NCI-H748 (cell line): Measurements from ENCODE around the gene MAP2K3.

ENCODE experiments used
- DNase-seq: peaks from one replicate; lab custom pipeline; 2025; ENCODE audit not compliant: unreplicated experiment; lab: John Stamatoyannopoulos, UW

Gene MAP2K3

DNA sequence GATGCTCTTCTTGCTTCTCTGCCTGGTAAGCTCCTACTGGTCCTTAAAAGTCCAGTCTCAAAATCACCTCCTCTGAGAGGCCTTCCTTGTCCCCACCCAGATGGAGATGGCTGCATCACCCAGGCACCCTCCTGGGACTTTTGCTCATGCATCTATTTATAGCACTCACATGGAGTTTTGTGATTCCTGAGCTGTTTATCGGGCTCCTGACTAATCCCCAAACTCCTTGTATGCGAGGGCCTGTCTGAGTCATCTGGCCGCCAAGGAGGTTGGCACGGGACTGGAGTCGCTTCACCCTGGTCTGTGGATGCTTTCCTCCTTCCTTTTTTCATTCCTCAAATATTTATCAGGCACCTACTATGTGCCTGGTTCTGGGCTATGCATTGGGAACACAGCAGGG lies 2.3 kb upstream of the MAP2K3 start:
- DNase-seq, result no peak

DNA sequence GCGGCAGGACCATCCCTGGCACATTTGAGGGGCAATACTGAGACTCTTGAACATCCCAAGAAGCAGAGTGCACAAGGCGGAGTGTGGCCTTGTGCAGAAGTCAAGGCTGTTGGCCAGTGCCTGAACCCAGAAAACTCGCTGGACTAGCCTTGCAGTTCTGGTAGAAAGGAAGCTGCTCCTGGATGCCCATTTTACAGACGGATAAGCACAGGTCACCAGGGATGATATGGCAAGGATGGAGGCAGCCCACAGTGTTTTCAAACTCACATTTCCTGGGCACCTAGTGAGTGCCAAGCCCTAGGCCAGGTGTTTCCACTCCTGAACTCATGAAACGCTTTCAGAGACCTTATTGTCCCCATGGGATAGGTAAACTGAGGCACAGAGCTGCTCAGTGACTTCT lies 1.7 kb upstream of the MAP2K3 start:
- DNase-seq, result no peak

DNA sequence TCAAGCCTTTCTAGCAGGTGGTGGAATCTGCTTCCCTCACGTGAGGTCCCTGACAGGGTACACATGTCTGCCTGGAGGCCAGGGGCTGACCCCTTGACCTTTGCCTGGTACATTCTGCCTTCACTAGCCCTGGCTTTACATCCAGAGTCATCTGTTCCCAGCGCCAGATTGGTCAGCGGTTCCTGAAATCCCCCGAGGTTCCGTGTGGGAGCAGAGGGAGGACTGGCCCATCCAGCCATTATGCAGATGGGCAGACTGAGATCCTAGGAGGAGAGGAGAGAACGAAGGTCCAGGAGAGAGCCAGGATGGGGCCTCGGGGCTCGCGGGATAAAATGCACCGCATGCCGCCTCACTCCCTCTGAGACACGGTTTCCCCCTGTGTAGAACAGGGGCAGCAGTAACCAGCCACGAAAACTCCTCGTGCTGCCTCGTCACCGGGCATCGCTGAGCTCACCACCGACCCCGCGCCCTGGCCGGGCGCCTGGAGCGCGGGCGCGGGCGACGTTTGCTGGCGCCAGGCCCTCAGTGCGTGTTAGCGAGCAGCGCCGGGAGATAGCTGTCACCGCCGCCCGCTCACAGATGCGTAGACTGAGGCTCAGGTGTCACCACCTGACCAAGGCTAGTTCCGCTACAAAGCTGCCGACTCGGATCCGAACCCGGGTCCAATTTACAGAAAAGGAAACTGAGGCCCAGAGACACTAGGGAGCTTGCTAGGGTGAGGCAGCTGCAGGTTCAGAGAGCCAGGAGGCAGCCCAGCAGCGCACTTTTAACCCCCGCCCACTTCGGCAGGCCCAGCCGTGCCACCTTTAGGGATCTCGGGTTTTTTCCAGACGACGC lies 811 bp upstream of the MAP2K3 start:
- DNase-seq, result peak; percentile 72

DNA sequence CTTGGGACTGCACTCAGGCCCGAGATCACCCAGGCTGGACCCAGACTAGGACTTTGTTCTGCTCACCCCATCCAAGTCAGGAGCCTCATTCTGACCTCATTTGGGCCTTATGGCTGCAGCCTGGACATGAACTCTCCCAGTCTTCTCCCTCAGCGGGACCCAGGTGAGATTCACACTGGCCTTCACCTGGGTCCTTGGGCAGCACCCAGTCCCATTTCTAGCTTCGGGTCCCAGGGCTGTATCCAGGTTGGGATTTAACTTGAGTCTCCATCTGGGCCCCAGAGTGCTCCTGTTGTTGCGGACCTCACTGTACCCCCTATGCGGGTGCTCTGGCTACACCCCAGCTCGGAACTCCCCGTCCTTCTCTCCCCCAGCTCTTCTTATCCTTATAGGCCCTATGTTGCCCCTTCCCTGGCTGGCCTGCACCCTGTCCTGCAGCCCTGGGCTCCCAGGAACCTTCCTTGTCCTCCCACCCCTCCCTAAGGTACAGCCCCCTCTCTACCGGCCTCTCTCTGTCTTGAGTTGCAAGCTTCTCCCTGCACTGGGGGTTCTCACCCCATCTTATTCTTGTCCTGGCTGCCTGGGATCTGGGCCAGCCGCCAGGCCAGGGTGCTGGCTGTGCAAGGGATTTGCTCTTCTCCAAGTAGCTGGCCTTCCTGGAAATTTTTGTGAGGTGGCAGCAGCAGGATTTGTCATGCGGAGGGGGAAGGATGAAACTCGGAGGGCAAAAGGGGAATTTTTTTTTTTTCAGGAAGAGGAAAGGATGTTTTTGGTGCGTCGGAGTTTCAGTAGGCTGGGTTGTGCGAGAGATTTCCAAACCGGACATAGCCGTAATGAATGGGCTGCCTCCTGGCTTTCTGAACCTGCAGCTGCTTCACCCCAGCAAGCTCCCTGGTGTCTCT lies 904 bp downstream of the MAP2K3 start:
- no peak for DNase-seq

DNA sequence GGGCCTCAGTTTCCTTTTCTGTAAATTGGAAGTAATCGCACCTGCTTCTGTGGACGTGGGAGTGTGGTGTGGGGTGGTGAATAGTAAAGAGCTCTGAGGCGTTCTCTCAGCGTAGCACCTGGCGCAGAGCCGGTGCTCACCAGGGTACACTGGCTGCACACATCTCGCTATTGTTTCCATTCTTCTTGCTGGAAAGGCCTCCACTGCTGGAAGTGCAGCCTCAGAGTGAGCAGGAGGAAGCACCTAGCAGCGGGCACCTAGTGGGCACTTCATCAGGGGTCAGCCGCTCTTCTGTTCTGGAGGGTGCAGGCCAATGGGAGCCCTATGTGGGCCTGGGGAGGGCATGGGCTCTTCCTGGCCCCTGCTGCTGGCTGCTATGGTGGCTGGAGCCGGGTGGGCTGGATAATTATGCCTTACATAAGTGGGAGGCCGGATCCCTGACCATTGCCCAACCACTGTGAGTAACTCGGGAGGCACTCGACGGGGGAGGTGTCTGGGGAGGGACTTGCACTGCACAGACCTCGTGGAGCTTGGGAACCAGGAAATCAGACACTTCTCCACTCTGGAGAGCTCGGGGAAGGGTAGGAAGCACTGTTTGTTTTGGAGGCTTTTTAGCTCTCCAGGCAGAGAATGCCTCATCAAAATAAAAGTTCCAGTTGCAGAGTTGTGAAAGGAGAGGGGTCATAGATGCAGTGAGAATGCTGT lies 1.7 kb downstream of the MAP2K3 start:
- DNase-seq, result peak; percentile 34

DNA sequence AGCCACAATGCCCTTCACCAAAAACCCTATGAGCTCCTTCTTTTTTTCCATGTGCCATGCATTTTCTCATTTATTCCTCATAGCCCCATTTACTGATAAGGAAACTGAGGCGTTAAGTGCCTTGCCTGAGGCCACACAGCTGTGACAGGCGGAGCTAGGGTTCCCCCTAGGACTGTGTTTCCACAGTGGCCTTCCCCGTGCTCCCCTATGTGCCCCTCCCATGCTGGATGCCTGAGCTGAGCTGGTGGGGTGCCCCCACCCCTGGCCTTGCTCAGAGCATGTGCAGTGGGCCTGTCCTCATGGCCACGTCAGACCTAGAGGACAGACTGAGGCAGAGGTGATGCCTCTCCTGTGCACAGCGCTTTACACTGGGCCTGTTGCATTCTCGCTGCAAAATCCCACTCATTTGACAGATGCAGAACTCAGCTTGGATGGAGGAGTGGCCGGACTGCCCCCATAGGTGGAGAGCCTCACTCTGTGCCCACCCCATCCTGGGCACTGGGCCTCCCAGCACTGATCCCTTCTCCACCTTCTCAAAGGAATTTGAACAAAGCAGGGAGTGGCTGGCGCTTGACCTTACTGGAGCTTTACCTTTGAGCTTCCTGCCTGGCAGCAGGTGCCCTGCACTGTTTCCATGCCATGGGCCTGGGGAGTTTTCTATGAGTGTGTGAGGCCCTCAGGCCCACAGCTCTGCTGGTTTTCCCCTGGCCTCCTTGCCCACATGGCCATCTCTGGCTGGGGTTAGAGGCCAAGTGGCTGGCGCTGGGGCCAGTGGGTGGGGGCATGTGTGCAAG lies 2.6 kb downstream of the MAP2K3 start:
- no peak for DNase-seq

DNA sequence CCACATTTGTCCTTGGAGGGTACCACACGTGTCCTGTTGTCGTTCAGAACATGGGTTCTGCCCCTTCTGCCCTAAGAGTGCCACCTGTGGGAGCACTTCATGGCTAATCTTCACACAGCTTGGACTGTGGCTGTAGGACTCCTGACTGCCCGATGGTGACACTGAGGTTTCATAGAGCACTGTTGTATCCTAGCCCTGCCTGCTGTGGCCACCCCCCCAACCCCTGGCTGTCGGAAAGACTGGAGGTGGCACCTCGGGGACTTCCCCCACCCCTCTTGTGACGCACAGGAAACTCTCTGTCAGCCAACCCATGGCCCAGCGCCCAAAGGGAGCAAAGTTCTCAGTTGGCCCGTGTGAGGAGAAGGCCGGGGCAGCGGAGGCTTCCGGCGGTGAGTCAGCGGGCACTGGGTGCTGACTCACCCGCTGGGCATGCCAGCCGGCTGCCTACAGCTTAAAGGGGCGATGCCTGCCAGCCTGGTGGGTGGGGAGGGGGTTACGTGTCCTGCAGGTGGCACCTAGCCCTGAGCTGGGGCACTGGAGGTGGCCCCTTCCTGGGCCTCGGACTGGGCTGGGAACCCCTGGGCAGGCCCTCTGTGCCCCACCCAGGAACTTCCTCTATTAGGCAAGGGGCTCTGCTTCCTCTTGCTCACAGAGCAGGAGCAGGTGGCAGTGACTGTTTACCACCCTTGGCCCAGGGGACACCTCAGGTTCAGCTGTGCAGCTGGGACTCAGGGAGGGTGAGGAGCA lies 3.4 kb downstream of the MAP2K3 start:
- DNase-seq, result no peak

DNA sequence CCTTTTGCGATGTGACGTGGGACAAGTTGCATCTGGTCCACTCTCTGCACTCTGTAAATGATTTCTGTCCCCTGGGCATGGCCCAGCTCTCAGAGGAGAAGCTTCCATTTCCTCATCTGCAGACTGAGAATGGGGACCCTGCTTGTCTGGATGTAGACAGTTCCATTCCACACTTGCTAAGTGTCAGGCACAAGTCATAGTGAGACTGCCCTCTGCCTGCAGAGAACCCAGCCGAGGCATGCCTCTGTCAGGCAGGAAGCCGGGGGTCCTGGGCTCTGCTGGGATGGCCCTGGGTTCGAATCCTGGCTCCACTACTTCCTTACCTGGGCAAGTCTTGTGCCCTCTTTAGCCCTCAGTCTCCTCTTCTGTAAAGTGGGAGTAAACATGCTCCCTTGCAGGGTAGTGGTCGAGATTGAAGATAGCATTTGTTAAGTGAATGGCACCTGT lies 4.1 kb downstream of the MAP2K3 start:
- no peak for DNase-seq

DNA sequence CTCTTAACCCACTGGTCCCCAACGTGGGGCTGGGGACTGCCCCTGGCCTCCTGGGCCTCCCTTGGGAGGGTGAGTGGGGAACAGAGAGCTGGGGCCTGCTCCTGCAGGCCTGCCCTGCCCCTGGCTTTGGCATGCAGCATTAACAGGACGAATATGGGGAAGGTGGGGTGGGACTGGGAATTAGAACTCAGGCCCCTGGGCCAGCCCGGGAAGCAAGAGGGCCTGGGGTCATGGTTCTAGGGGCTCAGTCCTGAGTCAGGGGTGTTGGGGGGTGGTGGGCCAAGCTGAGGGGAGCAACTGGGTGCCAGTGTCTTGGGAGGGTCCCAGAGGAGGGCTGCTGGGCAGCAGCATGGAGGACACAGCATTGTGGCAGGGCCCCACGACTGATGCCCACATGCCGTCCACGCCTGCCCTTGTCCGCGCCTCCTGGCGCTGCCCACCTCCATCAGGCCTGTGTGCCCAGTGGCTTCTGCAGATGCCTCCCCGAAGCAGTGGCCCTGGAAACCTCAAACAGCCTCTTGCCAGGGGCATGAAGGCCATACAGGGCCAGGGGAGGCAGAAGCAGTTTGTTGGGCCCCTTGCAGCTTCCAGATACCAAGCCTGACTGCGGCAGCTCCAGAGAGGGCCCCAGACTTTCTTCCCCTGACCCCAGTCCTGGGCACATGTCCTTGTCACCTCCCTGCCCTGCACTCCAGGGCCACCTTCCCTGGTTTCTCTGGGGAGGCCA lies 4.8 kb downstream of the MAP2K3 start:
- DNase-seq, result no peak

DNA sequence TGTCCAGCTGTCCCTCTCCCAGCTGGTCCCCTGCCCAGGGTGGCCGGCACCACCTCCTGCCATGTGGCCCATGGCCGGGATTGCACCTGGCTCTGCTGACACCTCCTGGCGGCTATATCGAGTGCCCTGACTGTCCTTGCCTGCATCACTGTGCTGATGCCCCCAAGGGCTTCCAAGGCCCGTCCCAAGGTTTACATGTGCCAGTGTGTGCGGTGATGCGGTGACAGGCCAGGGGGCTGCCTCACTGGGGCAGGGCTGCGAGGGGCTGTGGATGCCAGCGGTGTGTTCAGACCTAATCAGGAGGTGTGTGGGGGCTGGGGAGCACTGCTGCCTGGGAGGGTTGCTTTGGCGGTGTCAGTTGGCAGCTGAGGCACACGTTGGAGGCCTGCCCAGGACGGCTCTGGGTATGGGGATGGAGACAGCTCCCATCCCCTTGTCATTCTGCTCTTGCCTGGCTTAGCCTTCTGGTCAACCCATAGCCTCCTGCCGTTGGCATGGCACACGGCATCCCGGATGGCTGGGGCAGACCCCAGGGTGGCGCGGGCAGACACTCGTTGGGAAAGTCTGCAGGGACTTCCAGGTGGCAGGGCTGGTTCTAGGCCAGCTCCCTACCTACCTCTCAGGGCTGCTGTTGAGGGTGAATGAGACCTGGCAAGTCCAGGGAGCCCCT lies 5.5 kb downstream of the MAP2K3 start:
- no peak for DNase-seq

DNA sequence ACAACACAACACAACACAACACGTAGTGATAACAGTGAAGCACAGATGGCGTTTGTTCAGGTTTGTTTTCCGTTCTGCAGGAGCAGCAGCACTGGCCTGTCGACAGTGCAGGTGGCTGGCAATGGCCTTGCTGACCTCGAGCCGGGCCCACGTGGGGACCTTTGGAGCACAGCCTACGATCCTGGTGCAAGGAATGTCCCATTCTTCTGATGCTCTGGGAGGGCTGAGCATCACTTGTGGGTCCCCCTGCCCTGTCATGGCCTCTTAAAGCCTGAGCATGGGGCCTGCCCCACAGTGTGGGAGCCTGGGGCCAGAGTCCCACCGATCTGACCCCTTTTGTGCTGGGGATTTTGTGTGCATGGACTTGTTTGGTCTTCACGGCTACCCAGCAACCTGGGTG lies 6.8 kb downstream of the MAP2K3 start:
- DNase-seq, result no peak

DNA sequence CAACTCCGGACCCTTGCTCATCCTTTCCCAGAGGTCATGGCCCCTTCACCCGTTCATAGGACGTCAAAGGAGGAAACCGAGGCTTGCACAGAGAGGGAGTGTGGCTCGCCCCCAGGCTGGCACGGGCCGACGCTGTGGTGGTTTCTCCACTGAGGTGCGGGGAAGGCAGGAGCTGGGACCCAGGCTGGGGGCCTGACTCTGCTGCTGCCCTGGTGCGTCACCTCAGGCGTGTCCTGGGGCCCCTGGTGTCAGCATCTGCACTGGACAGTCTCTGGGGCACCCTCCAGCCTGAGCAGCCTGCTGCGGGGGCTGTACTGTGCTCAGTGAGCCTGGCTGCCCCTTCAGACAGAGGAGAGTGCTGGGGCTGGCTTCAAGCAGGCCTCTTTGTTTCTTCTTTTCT lies 7.4 kb downstream of the MAP2K3 start:
- DNase-seq, result no peak

DNA sequence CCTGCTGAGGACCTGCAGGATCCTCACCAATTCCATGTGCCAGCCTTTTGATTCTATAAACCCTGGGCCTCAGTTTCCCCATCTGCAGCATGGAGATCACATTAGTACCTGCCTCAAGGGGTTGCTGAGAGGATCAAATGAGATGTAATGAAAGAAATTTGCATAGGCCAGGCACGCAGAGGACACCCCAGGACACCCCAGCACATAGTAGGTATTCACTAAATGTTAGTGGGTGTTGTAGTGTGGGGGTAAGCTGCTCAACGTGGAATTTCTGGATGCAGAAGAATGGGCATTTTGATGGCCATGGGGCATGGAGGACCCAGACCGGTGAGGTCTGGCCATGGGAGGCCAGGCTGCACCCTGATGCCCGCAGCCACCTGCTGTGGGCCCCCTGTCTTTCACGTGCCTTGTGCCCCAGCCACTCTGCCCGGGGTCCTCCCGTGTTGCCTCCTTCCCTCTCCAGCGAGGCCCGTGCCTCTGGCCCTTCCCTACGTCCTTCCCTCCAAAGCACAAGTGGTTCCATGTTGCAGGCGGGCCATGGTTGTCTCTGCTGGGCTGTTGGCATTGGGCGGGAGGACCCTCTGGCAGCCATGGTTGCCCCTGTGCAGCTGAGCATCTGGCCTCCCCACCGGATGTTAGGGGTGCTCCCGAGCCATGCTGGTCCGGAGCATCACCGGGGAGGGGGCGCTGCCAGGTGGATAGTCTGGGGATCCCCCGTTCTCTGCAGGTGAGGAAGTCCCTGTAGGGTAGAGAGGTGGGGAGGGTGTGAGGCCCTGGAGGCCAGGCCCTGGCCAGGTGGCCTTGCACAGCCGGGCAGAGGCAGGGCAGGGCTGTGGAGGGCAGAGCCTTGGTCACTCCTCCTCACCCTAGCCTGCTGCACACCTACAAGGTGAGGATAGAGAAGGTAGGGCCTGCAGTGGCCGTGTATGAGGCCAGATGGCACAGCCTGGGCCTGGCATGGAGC lies 8.6 kb downstream of the MAP2K3 start:
- no peak for DNase-seq

DNA sequence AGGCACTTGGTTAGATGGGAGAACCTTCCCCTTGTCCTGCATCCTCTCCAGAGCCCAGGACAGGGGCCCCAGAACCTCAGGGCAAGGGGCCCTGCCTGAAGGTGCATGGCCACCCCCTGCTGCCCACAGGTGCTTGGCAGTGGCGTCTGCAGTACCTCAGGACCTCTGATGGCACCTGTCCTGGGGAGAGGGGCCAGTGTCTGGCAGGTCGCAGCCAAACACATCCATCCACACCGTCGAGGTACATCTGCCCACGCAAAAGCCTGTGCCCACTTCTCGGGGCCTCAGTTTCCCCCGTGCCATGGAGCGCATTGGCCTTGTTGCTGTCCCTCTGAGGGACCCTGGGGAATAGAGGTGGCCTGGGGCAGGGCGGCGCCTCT lies 9.3 kb downstream of the MAP2K3 start:
- no peak for DNase-seq

DNA sequence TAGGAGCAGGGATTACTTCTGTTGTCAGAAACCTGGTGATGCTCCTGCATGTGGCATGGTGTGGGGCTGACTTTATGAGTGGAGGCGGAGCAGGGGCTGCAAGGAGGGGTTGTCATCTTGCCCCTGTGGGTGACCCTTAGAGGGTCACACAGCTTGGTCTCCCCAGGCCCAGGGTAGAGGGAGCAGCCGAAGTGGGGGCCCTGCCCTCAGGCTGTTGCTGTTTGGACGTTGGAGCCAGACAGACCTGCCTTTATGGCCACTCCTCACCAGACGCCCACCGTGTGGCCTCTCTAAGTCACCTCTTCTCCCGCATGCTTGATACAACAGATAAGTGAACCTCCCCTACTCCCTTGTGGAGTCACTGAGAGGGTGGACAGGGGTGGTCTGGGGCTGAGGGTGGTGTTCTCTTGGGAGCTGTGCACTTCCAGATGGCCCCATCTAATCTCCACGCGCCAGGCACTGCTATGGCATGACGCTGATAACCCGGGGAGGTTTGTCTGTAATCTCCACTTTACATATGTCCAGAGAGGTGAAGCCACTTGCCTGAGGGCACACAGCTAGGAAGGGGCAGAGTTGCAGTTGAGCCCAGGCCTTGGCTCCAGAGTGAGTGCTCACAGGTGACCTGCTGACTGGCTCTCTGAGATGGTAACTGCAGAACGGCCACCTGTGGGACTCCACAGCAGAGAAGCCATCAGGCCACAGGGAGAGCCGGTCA lies 10.0 kb downstream of the MAP2K3 start:
- DNase-seq, result no peak

DNA sequence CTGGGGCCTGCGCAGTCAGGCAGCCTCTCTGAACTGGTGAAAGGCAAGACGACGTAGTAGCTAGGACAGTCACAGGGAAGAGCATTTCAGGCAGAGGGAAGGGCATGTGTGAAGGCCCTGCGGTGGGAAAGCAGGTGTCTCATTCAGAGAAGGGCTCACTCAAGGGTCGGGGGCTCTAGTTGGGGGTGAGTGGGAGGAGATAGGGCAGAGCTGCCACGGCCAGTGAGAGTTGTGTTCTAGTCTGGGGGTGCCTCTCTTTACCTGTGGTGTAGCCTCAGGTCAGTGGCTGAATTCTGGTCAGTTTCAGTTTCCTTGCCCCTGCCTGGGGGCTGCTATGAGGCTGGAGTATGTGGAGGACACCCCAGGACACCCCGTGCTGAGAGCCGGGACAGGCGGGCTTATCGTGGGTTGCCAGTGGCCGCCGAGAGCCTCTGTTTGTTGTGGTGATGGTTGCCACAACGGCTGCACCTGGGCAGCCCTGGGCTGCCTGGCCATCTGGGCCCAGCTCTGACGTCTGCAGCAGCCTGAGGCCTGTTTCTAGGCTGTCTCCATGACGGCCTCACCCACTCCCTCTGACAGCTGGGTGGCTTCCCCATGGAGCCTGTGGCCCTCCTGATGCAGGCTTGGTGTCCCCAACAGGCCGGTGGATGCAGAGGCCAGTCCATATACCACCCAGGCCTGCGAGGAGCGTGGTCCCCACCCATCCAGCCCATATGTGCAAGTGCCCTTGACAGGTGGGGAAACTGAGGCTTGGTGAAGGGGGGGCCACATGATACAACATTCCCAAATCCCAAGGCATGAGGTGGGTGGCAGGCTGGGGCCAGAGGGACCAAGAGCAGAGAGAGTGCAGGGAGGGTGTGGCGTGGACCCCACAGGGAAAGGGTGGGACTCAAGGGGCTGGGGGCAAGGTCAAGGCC lies 10.8 kb downstream of the MAP2K3 start:
- peak; percentile 42 for DNase-seq
